GM18858 (cell line): ENCODE results near the gene CCSER2.
"Not testable (repeated sequence)": the region's sequence is repeated elsewhere in the genome, so short reads cannot be mapped to it uniquely, and the experiment has no call there.

Experiments used
- ATAC-seq: cut with Tn5 transposase; IDR thresholded peaks from one replicate; pipeline ENCODE4 v1.9.1; 2021; ENCODE audit not compliant: unreplicated experiment

The CCSER2 gene, protein sequence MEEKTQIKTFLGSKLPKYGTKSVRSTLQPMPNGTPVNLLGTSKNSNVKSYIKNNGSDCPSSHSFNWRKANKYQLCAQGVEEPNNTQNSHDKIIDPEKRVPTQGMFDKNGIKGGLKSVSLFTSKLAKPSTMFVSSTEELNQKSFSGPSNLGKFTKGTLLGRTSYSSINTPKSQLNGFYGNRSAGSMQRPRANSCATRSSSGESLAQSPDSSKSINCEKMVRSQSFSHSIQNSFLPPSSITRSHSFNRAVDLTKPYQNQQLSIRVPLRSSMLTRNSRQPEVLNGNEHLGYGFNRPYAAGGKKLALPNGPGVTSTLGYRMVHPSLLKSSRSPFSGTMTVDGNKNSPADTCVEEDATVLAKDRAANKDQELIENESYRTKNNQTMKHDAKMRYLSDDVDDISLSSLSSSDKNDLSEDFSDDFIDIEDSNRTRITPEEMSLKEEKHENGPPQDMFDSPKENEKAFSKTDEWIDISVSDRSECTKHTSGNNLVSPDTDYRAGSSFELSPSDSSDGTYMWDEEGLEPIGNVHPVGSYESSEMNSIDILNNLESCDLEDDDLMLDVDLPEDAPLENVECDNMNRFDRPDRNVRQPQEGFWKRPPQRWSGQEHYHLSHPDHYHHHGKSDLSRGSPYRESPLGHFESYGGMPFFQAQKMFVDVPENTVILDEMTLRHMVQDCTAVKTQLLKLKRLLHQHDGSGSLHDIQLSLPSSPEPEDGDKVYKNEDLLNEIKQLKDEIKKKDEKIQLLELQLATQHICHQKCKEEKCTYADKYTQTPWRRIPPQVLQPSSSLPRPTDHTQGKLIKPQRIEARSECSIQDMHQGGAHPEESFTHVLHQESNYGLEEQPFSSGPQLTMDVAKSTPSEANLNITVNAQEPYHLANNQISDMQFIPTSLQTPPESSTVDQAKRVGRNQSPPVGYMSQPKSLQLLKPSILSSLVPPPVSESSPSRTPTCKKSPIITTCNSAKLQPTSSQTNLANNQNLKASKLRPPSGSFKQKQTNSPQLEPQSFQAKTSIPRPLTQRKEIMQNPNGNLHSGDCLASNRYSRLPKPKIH

DNA sequence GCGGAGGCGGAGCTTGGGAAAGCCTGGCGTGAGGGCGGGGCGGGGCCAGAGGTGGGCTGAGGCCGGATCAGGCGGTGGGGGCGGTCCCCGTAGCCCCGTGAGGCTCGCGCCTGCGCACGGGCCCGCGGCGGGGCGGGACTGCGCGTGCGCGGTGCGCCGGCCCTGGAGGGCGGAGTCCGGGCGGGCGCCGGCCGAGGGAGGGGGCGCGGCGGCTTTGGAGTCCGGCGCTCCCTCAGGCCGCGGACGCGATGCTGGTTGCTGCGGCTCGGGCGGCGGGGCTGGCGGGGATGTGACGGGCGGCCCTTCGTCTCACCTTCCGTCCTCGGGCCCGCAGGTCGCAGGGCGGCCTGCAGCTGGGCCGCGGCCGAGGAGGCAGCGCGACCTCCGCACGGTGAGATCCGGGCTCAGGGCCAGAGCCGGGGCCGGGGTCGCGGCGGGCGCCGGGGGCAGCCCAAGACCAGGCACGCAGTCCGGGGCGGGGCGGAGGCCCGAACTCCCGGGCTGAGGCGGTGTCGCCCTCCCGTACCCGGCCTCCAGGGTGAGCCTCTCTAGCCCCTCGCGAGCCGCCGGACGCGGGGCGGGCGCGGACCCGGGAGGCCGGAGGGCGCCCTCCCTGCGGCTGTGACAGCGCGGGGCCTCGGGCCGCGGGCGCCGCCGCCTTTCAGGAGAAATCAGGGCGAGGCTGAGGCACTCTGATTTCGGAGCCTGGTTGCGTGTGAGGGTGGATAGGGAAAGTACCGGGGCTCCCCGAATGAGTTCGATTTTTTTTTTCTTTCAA is at the start of gene CCSER2:
TSS of gene CCSER2 (plus strand) at position 172 of the 778 bp plus-strand sequence. CDS start 42,464 bp downstream, outside the sequence.
- peak; percentile 38 for ATAC-seq

DNA sequence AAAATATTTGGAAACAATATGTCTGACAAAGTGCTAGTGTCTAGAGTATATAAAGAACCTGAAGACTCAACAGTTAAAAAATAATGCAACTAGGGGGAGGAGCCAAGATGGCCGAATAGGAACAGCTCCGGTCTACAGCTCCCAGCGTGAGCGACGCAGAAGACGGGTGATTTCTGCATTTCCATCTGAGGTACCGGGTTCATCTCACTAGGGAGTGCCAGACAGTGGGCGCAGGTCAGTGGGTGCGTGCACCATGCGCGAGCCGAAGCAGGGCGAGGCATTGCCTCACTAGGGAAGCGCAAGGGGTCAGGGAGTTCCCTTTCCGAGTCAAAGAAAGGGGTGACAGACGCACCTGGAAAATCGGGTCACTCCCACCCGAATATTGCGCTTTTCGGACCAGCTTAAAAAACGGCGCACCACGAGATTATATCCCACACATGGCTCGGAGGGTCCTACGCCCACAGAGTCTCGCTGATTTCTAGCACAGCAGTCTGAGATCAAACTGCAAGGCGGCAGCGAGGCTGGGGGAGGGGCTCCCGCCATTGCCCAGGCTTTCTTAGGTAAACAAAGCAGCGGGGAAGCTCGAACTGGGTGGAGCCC is 48.4 kb upstream of the CCSER2 start:
- not testable (repeated sequence) for ATAC-seq

DNA sequence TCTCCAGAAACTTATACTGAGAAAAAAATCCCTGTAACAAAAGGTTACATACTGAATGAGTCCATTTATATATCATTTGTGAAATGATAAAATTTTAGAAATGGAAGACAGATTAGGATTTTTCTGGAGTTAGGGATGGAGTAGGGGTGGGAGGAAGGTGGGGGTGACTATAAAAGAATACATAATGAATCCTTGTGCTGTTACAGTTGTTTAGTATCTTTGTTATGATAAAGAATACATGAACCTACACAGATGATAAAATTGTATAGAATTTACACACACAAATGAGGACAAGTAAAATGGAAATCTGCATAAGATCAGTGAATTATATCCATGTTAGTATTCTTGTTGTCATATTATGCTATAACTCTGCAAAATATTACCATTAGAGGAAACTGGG is 41.7 kb upstream of the CCSER2 start:
- ATAC-seq, result no peak

DNA sequence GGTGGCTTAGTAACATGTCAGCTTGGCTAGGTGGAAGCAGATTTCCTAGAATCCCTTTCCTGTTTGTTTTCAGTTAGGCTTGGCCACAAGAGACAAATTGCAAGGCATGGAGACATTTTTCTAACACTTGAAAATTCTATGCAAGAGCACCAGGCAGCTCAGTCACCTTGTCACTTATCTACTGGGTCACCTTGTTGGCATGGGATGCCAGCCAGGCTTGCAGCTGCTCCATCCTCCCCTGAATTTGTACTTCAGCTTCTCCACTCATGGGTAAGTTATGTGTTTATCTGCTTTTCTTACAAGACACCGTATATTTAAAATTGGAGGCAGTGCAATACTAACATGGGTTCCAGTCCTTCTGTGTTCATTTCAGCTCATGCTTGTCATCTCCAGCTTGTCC is 40.2 kb upstream of the CCSER2 start:
- no peak for ATAC-seq

DNA sequence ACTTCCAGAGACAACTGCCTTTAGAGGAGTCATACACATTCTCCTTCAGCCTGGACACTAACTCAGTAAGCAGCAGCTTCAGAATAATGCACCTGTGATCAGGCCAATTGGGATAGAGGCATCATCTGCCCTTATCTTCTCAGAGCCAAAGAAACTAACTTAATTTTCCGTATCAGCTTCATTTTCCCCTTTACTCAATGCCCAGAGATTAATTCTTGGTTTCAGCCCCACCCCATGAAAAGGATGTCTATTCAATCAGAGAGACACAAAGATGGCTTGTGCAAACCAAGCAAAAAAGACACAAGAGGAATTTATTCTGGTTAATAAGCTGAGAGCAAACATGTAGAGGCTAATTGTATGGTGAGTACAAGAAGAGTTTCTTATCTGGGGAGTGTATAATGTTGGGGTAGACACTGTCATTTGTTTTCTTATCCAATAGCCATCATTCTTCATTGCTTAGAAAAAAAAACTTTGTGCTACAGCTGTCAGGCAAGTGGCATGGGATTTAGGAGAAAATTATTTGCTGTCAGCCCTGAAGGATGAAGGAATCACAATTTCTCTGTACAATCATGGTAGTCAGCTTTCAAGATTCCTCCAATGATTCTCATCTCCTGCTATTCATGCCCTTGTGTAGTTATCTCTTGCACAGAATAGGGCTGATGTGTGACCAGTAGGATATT is 38.7 kb upstream of the CCSER2 start:
- no peak for ATAC-seq

DNA sequence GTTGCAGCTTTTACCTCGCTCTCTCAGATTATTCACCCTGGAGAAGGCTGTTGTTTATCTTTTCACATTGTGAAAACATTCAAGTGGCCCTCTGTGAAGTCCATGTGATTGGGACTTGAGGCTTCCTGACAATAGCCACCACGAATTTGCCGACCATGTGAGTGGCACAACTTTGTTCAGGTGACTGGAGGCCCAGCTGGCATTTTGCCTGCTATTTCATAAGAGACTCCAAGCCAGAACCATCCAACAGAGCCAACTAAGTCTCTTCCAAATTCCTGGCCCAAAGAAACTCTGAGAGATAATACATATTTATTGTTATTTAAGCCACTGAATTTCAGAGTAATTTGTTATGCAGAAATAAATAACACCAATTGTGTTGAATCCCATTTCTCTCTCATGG is 38.2 kb upstream of the CCSER2 start:
- ATAC-seq, result no peak

DNA sequence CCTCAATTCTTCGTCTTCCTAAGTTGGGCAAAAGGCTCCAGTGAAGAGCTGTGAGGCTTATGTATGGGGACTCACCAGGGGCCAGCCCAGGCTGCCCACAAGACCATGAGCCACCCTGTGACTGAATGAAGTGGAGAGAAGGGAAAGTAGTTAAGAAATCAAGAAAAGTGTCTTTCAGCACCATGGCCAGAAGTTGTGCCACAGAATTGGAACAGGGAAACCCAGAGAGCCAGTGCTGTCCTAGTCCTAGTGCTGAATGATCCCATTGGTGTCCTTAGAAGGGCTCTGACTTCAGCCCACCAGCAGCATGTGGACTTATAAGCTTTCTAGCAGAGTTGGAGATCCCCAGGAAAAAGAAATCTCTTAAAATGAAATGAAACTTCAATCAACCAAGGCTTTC is 37.0 kb upstream of the CCSER2 start:
- ATAC-seq, result no peak

DNA sequence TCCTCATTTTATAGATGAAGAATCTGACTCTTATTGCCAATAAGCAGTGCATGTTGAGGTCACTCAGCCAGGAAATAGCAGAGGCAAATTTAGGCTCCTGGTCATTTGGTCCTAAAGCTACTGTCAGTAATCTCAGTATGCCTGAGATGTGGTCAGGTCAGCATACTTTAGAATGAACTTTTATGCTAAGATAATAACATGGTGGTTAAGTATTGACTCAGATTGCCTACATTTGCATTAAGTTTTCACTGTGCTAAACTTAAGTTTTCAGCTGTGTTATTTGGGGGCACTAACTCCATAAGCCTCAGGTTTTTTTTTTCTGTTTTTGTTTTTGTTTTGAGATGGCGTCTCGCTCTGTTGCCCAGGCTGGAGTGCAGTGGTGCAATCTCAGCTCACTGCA is 35.9 kb upstream of the CCSER2 start:
- peak; percentile 64 for ATAC-seq

DNA sequence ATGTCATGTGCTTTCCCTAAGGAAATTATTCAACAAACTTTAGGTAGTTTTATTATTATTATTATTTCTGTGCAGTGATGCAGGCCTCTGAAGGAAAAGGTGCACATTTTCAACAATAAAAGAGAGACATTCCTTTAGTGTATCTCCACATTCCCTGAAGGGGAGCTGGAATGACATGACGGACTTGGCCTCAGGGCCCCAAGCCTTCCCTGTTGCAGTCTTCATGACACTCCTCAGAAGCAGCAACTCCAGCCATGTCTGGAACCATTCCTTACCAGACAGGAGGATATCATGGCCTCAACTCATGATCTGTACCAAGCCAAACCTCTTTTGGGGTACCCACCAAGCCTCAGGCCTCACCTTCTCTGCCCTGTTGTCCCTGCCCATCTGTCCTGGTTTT is 35.2 kb upstream of the CCSER2 start:
- no peak for ATAC-seq

DNA sequence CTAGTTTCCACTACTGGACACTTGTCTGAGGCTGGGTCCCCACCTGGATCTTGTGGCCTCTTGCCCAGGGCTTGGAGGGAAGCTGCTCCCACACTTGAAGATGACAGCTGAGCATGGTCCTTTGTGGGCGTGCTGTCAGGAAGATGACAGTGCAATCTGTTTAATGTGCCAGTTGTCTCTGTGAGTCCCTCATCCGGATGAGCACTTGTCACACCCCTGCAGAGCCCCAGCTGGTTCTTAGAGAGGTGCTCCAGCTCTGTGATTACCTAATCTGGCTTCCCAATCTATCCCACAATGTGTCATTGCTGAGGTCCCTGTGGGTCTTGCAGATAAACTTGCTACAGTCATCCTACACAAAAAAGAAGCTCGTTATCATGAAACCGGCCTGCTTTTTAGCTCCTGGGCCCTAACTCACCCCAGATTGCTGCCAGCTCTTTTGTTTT is 34.8 kb upstream of the CCSER2 start:
- ATAC-seq, result no peak

DNA sequence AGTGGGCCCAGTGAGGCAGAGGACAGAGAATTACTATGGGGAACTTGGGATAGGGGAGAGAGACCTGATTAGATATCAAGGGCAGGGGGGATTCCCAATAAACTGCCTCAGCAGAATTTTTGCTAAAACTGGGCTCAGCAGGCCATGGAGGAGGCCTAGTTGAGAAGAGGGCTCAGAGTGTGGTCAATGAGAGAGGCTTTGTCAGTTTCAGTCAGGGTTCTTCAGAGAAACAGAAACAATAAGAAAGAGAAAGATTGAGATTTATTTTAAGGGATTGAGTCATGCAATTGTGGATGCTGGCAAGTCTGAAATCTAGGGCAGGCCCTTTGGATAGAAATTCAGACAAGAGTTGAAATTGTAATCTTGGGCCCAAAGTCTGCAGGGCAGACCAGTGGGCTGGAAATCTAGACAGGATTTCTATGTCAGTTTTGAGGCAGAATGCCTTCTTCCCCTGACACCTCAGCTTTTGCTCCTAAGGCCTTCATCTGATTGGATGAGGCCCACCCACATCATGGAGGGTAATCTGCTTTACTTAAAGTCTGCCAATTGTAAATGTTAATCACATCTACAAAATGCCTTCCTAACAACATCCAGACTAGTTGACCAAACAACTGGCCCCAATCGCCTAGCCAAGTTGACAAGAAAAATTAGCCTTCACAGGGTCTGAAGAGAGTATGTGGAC is 33.5 kb upstream of the CCSER2 start:
- peak; percentile 79 for ATAC-seq

DNA sequence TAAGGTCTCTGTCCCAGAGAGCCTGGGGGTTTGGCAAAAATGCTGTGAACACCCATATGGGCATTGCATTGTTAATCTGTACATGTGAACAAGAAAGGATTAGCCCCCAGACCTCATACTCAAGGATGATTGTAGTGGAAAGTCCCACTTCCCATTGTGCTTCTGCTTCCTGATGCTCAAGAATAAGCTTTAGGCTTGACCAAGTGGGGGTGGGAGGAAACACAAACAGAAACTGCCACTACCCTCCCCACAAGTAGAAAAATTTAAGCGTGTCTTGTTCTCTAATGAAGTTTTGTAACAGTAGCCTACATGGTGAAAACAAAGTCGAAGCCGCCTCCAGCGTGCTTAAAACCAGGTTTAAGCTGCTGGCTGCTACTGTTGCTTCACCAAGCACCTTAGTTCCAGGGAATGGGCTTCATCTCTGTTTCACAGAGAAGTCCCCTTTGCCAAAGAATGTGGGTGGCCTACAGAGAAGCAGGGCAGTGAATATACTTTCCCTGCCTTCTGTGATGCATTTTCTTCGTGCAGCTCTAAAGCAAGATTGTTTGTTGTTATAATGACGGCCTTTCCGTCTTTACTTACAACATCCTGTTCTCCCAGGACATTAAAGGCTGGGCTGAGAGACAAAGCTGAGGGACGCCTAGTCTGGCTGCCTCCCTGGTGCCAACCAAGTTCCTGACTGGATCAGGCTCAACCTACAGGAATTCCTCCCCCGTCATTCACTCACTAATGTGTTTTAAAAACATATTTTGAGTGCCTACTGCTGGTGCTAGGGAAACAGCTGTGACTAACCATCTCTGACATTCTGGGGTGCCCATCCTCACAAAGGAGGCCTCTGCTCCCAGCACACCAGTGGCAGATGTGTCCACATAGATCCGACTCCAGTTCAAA is 32.1 kb upstream of the CCSER2 start:
- ATAC-seq, result no peak

DNA sequence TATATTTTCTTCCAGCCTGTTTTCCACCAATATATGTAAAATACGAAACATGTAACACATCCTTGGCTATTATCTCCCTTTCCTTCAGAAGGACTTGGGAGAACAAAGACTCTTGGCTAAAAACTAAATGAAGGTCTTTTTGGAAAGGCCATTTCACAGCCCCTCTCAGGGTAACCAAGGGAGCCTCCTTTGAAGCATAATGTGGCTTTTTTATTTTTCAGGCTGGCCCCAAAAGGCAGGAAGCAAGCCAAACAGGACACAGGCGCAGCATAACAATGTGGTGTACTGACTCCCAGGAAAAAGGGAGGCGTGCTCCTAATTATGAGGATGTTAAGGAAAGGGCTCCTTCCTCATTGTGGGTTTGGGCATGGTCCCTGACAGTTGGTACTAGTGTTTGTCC is 30.3 kb upstream of the CCSER2 start:
- no peak for ATAC-seq

DNA sequence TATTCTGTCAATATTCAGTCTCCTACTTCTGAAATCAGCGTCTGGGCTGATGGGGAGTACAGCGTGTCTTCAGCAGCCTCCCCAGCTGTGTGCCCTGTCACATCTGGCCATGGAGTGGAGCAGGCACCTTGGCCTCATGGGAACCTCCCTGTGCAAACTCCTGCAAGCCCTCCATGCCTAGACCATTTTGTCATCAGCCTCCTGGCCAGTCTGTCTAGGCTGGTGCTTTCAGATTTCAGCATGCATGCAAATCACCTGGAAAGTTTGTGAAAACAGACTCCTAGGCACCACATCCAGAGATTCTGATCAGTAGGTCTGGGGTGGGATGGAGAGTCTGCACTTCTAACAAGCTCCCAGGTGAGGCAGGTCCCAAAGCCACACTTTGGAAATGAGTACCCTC is 26.2 kb upstream of the CCSER2 start:
- ATAC-seq, result no peak

DNA sequence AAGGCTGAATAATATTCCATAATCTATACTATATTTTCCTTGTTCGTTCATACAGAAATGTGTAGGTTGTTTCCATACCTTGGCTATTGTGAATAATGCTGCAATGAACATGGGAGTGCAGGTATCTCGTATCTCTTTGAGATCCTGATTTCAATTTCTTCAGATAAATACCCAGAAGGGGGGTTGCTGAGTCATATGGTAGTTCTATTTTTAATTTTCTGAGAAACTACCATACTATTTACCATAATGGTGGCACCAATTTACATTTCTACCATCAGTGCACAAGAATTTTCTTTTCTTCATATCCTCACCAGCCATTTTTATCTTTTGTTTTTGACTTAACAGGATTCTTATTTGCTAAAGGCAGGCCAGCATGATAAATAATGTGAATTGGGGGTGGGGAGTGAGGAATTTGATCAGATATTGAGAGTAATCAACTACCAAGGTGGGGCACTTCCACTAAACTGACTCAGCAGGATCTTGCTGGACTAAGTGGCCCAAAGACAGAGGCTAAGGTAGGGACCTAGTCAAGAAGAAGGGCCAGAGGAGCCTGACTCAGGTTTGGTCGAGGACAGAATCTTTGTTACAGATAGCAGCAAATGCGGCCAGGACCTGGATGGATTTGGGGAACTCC is 21.5 kb upstream of the CCSER2 start:
- ATAC-seq, result no peak

DNA sequence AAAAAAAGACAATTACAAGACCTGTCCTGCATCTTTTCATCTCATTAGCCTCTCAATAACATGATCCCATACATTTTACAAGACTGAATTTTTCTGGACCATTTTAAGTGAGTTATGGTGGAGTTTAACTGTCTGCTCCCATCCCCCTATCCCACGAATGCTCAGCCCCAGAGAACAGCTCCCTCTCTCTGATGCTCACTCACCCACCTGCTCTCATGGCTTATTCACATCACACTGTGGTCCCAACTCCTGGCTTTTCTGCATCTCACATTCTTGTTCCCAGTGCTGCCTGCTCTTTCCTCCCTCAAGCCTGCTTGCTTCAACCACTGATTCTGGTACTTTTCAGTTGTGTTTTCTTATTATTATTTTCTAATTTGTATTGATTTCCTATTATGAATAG is 20.4 kb upstream of the CCSER2 start:
- ATAC-seq, result no peak

DNA sequence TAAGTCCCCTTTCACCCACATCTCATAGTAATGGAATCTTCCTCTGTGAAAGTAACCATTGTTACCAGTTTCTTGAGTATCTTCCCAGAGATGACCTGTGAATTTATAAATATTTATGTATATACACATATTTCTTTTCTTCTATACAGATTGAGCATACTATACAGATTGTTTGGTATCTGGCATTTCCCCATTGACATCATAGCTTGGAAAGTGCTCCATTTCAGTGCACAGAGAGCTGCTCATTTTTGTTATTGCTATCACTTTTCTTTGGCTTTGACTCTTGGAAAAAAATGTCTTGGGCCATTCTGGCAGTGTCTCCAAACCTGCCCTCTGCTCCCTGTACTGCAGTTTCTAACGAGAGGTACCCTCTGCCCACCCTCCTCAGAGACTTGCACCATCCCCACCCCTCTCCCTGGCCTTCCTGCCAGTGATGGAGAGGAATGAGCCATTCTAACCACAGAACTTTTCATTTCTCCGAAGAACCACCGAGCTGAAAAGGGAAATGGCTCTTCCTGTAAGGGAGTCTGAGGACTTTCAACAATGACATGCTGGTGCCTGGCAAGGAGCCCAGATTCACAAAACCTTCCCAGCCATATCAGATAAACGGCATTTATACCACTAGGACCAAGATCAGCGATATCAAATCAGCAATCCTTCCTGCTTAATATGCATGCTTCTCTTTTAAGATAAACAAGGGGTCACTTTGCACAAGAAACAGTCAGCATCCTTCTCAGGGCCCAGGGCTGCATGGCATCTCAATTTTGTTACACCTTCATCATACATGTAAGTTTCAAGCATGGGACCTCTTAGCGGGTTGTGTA is 19.7 kb upstream of the CCSER2 start:
- ATAC-seq, result peak; percentile 60
